Testis (tissue), 3 donors: ENCODE measurements around the gene THBS3. TPM values are rescaled to one million over a fixed set of nuclear protein-coding genes. Genes with fewer than 3 reads are reported as not detected.

Experiments used
- DNase-seq: peaks from one replicate; pipeline ENCODE4 v3.0.0-alpha.2; 2019
- H3K27ac ChIP-seq, 2 donors: fragments of 200-600 bp; sonication (generic); one replicate each; pipeline ENCODE4 v1.5.1; 2019
- H3K27me3 ChIP-seq: fragments of 200-600 bp; sonication (generic); one replicate; pipeline ENCODE4 v1.5.1; 2019
- H3K36me3 ChIP-seq: fragments of 200-600 bp; sonication (generic); one replicate; pipeline ENCODE4 v1.5.1; 2017; ENCODE audit warnings: low read depth; ENCODE audit errors: missing control alignments
- H3K4me1 ChIP-seq: fragments of 200-600 bp; sonication (generic); one replicate; pipeline ENCODE4 v1.5.1; 2019
- H3K4me3 ChIP-seq, 2 donors: fragments of 200-600 bp; sonication (generic); one replicate each; pipeline ENCODE4 v1.5.1; 2017 to 2019
- H3K9me3 ChIP-seq: fragments of 200-600 bp; sonication (generic); one replicate; pipeline ENCODE4 v1.5.1; 2017
- CTCF ChIP-seq, 3 experiments: fragments of 450-650 bp in 2 of 3; fragments of 200-600 bp in 1 of 3; sonication (generic) in 1 of 3; IDR thresholded peaks; one replicate each; pipeline ENCODE4 v1.5.1; 2016 to 2019; ENCODE audit warnings: antibody characterized with exemption in 3 of 3, mild to moderate bottlenecking in 2 of 3, moderate library complexity in 1 of 3
- POLR2A ChIP-seq: fragments of 450-650 bp; IDR thresholded peaks from one replicate; pipeline ENCODE4 v1.6.1; 2017; ENCODE audit warnings: antibody characterized with exemption, mild to moderate bottlenecking, moderate library complexity
- WGBS, 2 donors: methylation state at CpG; one replicate each; pipeline ENCODE4 v1.1.5; 2018; 5-methylcytosine and 5-hydroxymethylcytosine counted together
- intact Hi-C: fragments of 100-400 bp; cut with DNase I; formaldehyde crosslinking; loops from one replicate; pipeline ENCODE4 v1.15.1; 2023; ENCODE audit warnings: low total_unique reads
- polyA plus RNA-seq: library from polyadenylated mRNA; stranded (reverse); fragments of 350-450 nt; fragmentation: Illumina TruSeq; extraction: RNeasy Lipid Tissue Mini Kit (QIAGEN cat#74804); gene quantifications from one replicate; pipeline ENCODE4 v1.2.3, GENCODE V29; 2014; ENCODE audit warnings: low read depth, low replicate concordance; ENCODE audit not compliant: insufficient read depth
- total RNA-seq, 2 donors: library from RNA; depleted of rRNA; stranded (reverse); fragments of >200 nt; gene quantifications; one replicate each; pipeline ENCODE4 v1.2.3, GENCODE V29; 2016

The THBS3 gene
- total and polyA plus RNA-seq, 3 donors from 2014 or later, result 37.1 to 82.9 (median 68.1) TPM

- TF ChIP-seq CTCF (IDR thresholded peaks at IDR 0.05) (peak; percentile 74 to 94 (median 93)), POLR2A (peak; percentile 16)
- Histone ChIP-seq H3K4me3 (peak overlapping the region; percentile 64 to 72), H3K27ac (peak overlapping the region; percentile 81 to 94), H3K27me3 (no peaks in the 10 kb centered on the region), H3K36me3 (no peaks in the 10 kb centered on the region), H3K4me1 (peaks cover 8% of the 10 kb centered on the region), H3K9me3 (no peaks in the 10 kb centered on the region)
- intact Hi-C loops, result no loop called here
- WGBS, 2 donors, result 1% methylated on average over 53 of the region's 53 CpGs
- DNase-seq, result peak; percentile 98
Measured at GRCh38 chr1:155244368-155245162, 36.9 kb upstream of the THBS3 start.

GRCh38 chr1:155242805-155243358 is 35.2 kb upstream of the THBS3 start:
- no peak overlapping the region for H3K4me3 ChIP-seq
- no peak for DNase-seq
- TF ChIP-seq POLR2A (no peak), CTCF (IDR thresholded peaks at IDR 0.05) (no peak)
- peaks cover 8% of the 10 kb centered on the region for H3K4me1 ChIP-seq
- no peaks in the 10 kb centered on the region for H3K9me3 ChIP-seq
- intact Hi-C loops, result no loop called here
- no peaks in the 10 kb centered on the region for H3K36me3 ChIP-seq
- no peaks in the 10 kb centered on the region for H3K27me3 ChIP-seq
- H3K27ac ChIP-seq, result peak overlapping the region in 1 of 2 donors; percentile 94
- WGBS, 2 donors, result 78 to 80% methylated on average over 3 of the region's 3 CpGs

GRCh38 chr1:155241841-155242264 is 34.2 kb upstream of the THBS3 start:
- no peak for DNase-seq
- WGBS, 2 donors, result 64 to 75% methylated on average over 4 of the region's 4 CpGs
- Histone ChIP-seq H3K9me3 (no peaks in the 10 kb centered on the region), H3K4me1 (peaks cover 8% of the 10 kb centered on the region), H3K27ac (no peak overlapping the region), H3K27me3 (no peaks in the 10 kb centered on the region), H3K36me3 (no peaks in the 10 kb centered on the region), H3K4me3 (no peak overlapping the region)
- no peak for TF ChIP-seq CTCF (IDR thresholded peaks at IDR 0.05)
- no peak for TF ChIP-seq POLR2A
- intact Hi-C loops, result no loop called here

- H3K27me3 ChIP-seq, result no peaks in the 10 kb centered on the region
- H3K4me1 ChIP-seq, result peaks cover 8% of the 10 kb centered on the region
- 27 to 30% methylated on average over 4 of the region's 4 CpGs for WGBS, 2 donors
- no peak overlapping the region for H3K27ac ChIP-seq
- TF ChIP-seq CTCF (IDR thresholded peaks at IDR 0.05), result no peak
- TF ChIP-seq POLR2A, result no peak
- intact Hi-C loops, result no loop called here
- H3K9me3 ChIP-seq, result no peaks in the 10 kb centered on the region
- DNase-seq, result peak; percentile 86
- H3K36me3 ChIP-seq, result no peaks in the 10 kb centered on the region
- no peak overlapping the region for H3K4me3 ChIP-seq
Measured at GRCh38 chr1:155241069-155241679, 33.5 kb upstream of the THBS3 start.
